ENCODE data around the gene PDZD7.
A peak's percentile ranks its signal among the peaks of the same experiment; 100 is the strongest.

The PDZD7 gene

GRCh38 chr10:101030496-101031127 lies 317 bp downstream of the PDZD7 start:
- H3K4me3 ChIP-seq (ENCODE audit: control insufficient read depth, low read depth, low read length), result peak overlapping the region; percentile 86
- no peak for TF ChIP-seq CTCF (conservative IDR thresholded peaks at IDR 0.05; ENCODE audit: control insufficient read depth, insufficient read depth, low read depth, low read length)
- no peak for DNase-seq (ENCODE audit: low read depth)

GRCh38 chr10:101029520-101030295 lies 1.2 kb downstream of the PDZD7 start:
- no peak for DNase-seq (ENCODE audit: low read depth)
- peak; percentile 22 for TF ChIP-seq CTCF (conservative IDR thresholded peaks at IDR 0.05; ENCODE audit: control insufficient read depth, insufficient read depth, low read depth, low read length)
- no peak overlapping the region for H3K4me3 ChIP-seq (ENCODE audit: control insufficient read depth, low read depth, low read length)

GRCh38 chr10:101028446-101029337 lies 2.2 kb downstream of the PDZD7 start:
- no peak overlapping the region for H3K4me3 ChIP-seq (ENCODE audit: control insufficient read depth, low read depth, low read length)
- DNase-seq (ENCODE audit: low read depth), result no peak
- no peak for TF ChIP-seq CTCF (conservative IDR thresholded peaks at IDR 0.05; ENCODE audit: control insufficient read depth, insufficient read depth, low read depth, low read length)

GRCh38 chr10:101027106-101027720 lies 3.7 kb downstream of the PDZD7 start:
- TF ChIP-seq CTCF (conservative IDR thresholded peaks at IDR 0.05; ENCODE audit: control insufficient read depth, insufficient read depth, low read depth, low read length), result no peak
- DNase-seq (ENCODE audit: low read depth), result no peak
- no peak overlapping the region for H3K4me3 ChIP-seq (ENCODE audit: control insufficient read depth, low read depth, low read length)

- TF ChIP-seq CTCF (conservative IDR thresholded peaks at IDR 0.05; ENCODE audit: control insufficient read depth, insufficient read depth, low read depth, low read length), result no peak
- no peak overlapping the region for H3K4me3 ChIP-seq (ENCODE audit: control insufficient read depth, low read depth, low read length)
- no peak for DNase-seq (ENCODE audit: low read depth)
Observed at GRCh38 chr10:101022967-101023705, 7.8 kb downstream of the PDZD7 start.
